Ovary (tissue), 9 donors: ENCODE data around the gene LACTB. TPM values are rescaled to one million over a fixed set of nuclear protein-coding genes. Genes with fewer than 3 reads are reported as not detected.

Experiments
- DNase-seq, 5 donors: peaks; one replicate each; pipeline ENCODE4 v3.0.0-alpha.2; 2019 to 2020
- H3K27ac ChIP-seq, 2 donors: fragments of 200-600 bp; one replicate each; pipeline versions ENCODE4 v1.5.1 to v1.8.0; 2019 to 2022
- H3K27me3 ChIP-seq: fragments of 200-600 bp; one replicate; pipeline ENCODE4 v1.8.0; 2022
- H3K36me3 ChIP-seq: fragments of 200-600 bp; sonication (generic); one replicate; pipeline ENCODE4 v1.5.1; 2019
- H3K4me1 ChIP-seq: one replicate; pipeline ENCODE4 v1.8.1; 2013; ENCODE audit warnings: mild to moderate bottlenecking, moderate library complexity; ENCODE audit not compliant: insufficient read depth
- H3K4me3 ChIP-seq: fragments of 200-600 bp; sonication (generic); one replicate; pipeline ENCODE4 v1.5.1; 2017
- H3K9me3 ChIP-seq, 2 donors: fragments of 200-600 bp in 1 of 2; sonication (generic) in 1 of 2; one replicate each; pipeline versions ENCODE4 v1.5.1 to v1.8.1; 2013 to 2019; ENCODE audit warnings: mild to moderate bottlenecking in 1 of 2, moderate library complexity in 1 of 2
- EP300 ChIP-seq: sonication (generic); formaldehyde crosslinking; IDR thresholded peaks from one replicate; pipeline ENCODE4 v1.6.1; 2017; ENCODE audit warnings: antibody characterized with exemption
- POLR2A ChIP-seq: fragments of 450-650 bp; IDR thresholded peaks from one replicate; pipeline ENCODE4 v1.6.1; 2017; ENCODE audit warnings: antibody characterized with exemption, mild to moderate bottlenecking, moderate library complexity
- whole genome bisulfite sequencing, 3 donors: extraction: QIAGEN DNeasy Blood & Tissue Kit in 1 of 3; methylation state at CpG; one replicate each; pipeline versions ENCODE4 v1.1.5 to v1.1.7; 2013 to 2017; 5-methylcytosine and 5-hydroxymethylcytosine counted together
- intact Hi-C, 4 donors: fragments of 100-400 bp; cut with DNase I; formaldehyde crosslinking; loops; one replicate each; pipeline versions ENCODE4 v1.11.0 to v1.15.1; 2022 to 2023
- polyA plus RNA-seq, 2 donors: library from polyadenylated mRNA; stranded (reverse); fragments of 200-250 nt in 1 of 2; fragments of 350-450 nt in 1 of 2; fragmentation: Illumina TruSeq in 1 of 2; extraction: RNeasy Lipid Tissue Mini Kit (QIAGEN cat#74804) in 1 of 2; gene quantifications; one replicate each; pipeline ENCODE4 v1.2.3, GENCODE V29; 2013 to 2014
- total RNA-seq, 7 donors: library from RNA; depleted of rRNA in 2 of 7; stranded (reverse); fragments of >200 nt in 2 of 7; fragmentation: NEBNext Ultra II Directional in 3 of 7; extraction: Animal tissue kit (Norgen Biotek cat#: 25700) in 3 of 7; gene quantifications; one replicate each; pipeline versions ENCODE4 v1.1.0 to v1.2.4, GENCODE V29; 2016 to 2023
- TF ChIP-seq, protein P1 (sequence below), 3 donors: fragments of 450-650 bp in 2 of 3; fragments of 200-600 bp in 1 of 3; IDR thresholded peaks; one replicate each; pipeline versions ENCODE4 v1.5.1 to v1.8.0; 2016 to 2022; ENCODE audit warnings: antibody characterized with exemption in 3 of 3, mild to moderate bottlenecking in 1 of 3
- donor health status: DM: no; HTN: no; CAD: no; lungs with moderate emphysema.
- donor health status: DM: no; HTN: no; CAD: no.
- donor health status: Bipolar disorder and iron deficiency.
- donor health status: DM: yes; HTN: yes; CAD: no.
- donor health status: DM: no; HTN: no; CAD: no.
- donor health status: DM: yes; HTN: yes; CAD: no.

Gene LACTB
- total and polyA plus RNA-seq, 9 donors, result 7.5 to 27.9 (median 10.4) TPM

DNA sequence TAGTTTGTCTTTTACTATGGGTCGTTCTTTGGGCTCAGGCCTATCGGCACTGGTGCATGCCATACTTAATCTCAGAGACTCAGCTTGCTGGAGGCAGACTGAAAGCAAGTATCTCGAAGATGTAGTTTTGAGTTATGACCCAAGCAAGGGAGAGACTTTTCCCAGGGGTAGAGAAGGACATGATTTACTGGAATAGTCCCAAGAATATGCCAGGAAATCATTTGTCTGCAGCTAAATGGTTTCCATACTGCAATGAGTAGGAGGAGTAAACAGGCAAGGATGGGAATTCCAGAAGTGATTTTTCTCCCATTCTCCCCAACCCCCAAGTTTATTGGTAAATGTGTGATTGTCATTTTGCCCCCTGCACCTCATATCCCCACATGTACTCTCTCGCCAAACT is 35.4 kb upstream of the LACTB start:
- H3K4me1 ChIP-seq, result no peaks in the 10 kb centered on the region
- H3K9me3 ChIP-seq, result no peaks in the 10 kb centered on the region
- H3K4me3 ChIP-seq, result no peak overlapping the region
- H3K27ac ChIP-seq, result no peak overlapping the region
- intact Hi-C loops, result no loop called here
- no peak for DNase-seq
- no peak for TF ChIP-seq POLR2A
- no peak for TF ChIP-seq EP300
- TF ChIP-seq, protein P1, sequence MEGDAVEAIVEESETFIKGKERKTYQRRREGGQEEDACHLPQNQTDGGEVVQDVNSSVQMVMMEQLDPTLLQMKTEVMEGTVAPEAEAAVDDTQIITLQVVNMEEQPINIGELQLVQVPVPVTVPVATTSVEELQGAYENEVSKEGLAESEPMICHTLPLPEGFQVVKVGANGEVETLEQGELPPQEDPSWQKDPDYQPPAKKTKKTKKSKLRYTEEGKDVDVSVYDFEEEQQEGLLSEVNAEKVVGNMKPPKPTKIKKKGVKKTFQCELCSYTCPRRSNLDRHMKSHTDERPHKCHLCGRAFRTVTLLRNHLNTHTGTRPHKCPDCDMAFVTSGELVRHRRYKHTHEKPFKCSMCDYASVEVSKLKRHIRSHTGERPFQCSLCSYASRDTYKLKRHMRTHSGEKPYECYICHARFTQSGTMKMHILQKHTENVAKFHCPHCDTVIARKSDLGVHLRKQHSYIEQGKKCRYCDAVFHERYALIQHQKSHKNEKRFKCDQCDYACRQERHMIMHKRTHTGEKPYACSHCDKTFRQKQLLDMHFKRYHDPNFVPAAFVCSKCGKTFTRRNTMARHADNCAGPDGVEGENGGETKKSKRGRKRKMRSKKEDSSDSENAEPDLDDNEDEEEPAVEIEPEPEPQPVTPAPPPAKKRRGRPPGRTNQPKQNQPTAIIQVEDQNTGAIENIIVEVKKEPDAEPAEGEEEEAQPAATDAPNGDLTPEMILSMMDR (IDR thresholded peaks at IDR 0.05), result no peak
- no peaks in the 10 kb centered on the region for H3K27me3 ChIP-seq
- H3K36me3 ChIP-seq, result no peaks in the 10 kb centered on the region
- WGBS, 3 donors, result 73 to 79% (median 78%) methylated on average over 4 of the region's 4 CpGs

DNA sequence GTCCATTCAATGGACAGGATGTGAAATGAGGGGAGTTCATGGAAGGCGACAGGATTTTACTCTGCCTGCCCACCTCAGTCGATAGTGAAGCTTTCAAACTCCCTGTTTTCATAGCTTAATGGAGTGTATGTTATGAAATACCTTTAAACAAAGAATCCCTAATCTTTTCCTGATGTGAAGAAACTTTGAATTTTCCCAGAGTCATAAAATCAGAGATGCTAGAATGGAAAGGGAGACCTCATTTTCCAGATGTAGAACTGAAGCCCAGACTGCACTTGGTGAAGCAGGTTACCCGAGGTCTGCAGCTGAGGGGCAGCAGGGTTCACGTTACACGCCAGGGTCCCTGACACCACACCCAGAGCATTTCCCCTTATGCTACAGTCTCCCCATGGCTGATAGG is 34.7 kb upstream of the LACTB start:
- no peaks in the 10 kb centered on the region for H3K27me3 ChIP-seq
- no peak overlapping the region for H3K27ac ChIP-seq
- H3K4me1 ChIP-seq, result no peaks in the 10 kb centered on the region
- no peak overlapping the region for H3K4me3 ChIP-seq
- no peaks in the 10 kb centered on the region for H3K9me3 ChIP-seq
- no peaks in the 10 kb centered on the region for H3K36me3 ChIP-seq
- DNase-seq, result no peak
- no peak for TF ChIP-seq EP300
- TF ChIP-seq, protein P1 (IDR thresholded peaks at IDR 0.05), result no peak
- no peak for TF ChIP-seq POLR2A
- WGBS, 3 donors, result 60 to 67% (median 62%) methylated on average over 5 of the region's 5 CpGs
- intact Hi-C loops, result no loop called here

DNA sequence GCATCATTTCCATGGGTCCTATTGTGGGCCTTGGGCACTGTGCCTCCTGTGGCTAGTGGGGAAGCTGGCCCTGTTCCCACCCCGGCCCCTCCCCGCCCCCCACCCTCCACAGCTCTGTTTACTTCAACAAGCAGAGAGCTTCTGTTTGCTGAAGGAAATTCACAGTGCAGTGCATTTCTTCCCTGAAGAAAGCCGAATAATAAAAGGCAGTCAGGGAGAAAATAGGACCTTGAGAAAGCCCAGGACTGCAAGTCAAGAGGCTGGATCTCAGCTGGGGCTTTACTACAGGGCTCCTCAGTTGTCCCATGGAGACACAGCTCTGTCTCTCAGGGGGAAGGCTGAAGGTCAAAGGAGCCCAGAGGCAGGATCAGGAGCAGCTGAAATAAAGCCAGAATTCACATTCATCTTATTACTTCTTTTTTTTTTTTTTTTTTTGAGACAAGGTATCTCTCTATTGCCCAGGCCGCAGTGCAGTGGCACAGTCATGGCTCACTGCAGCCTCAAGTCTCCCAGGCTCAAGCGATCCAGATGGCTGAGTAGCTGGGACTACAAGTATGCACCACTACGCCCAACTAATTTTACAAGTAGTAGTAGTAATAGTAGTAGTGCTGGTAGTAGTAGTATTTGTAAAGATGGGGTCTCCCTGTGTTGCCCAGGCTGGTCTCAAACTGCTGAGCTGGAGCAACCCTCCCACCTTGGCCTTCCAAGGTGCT is 33.0 kb upstream of the LACTB start:
- H3K27ac ChIP-seq, result no peak overlapping the region
- no peaks in the 10 kb centered on the region for H3K9me3 ChIP-seq
- TF ChIP-seq, protein P1 (IDR thresholded peaks at IDR 0.05), result no peak
- H3K27me3 ChIP-seq, result no peaks in the 10 kb centered on the region
- intact Hi-C loops, result loop anchor here in 1 of 4 donors (2.0 kb wide), 1 partner anchor 308 kb away; no protein-coding TSS in a partner anchor
- DNase-seq, result no peak
- no peaks in the 10 kb centered on the region for H3K4me1 ChIP-seq
- H3K36me3 ChIP-seq, result no peaks in the 10 kb centered on the region
- H3K4me3 ChIP-seq, result no peak overlapping the region
- 70 to 74% (median 73%) methylated on average over 6 of the region's 6 CpGs for WGBS, 3 donors

DNA sequence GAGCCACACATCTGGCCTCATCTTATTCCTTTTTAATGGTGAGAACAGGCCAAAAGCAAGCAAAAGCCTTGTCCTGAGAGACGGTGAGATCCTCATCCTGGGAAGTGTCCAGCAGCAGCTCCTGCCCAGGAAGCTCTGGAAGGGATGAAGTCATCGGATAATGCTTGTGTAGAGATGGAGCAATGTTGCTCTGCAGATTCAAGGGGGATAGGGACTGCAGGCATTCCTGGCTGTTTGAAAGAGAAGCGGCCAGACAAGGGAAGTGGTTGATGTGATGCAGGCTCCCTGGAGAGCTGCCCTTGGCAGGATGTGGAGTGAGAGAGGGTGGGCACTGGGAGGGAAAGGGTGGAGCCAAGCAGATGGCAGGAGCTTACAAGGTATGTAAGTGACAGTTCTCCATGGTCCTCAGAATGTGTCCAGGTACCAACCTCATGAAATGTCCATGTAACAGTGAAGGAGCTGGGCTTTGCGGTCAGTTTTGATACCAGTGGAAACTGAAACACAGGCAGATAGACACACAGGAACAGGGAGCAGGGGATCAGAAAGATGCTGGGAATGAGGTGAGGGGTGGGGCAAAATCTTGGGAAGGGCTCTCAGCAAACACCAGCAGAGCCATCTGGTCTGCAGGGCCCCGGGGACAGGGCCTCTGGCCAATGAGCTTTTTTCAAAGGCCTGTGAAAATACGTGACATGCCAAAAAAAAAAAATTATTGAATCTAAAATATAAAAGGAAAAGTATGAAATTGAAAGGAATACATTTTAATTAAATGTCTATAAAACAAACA is 32.2 kb upstream of the LACTB start:
- WGBS, 3 donors, result 54 to 61% (median 60%) methylated on average over 6 of the region's 6 CpGs
- no peak for DNase-seq
- intact Hi-C loops, result loop anchor here (2.0 to 10.0 kb wide), 6 partner anchors 42 to 309 kb away; no protein-coding TSS in a partner anchor
- Histone ChIP-seq H3K27me3 (no peaks in the 10 kb centered on the region), H3K4me3 (no peak overlapping the region), H3K9me3 (no peaks in the 10 kb centered on the region), H3K27ac (no peak overlapping the region), H3K4me1 (no peaks in the 10 kb centered on the region), H3K36me3 (no peaks in the 10 kb centered on the region)
- TF ChIP-seq EP300 (no peak), POLR2A (no peak)
- TF ChIP-seq, protein P1 (IDR thresholded peaks at IDR 0.05), result no peak
